ENCODE data around the gene AADAT.

AADAT gene

DNA sequence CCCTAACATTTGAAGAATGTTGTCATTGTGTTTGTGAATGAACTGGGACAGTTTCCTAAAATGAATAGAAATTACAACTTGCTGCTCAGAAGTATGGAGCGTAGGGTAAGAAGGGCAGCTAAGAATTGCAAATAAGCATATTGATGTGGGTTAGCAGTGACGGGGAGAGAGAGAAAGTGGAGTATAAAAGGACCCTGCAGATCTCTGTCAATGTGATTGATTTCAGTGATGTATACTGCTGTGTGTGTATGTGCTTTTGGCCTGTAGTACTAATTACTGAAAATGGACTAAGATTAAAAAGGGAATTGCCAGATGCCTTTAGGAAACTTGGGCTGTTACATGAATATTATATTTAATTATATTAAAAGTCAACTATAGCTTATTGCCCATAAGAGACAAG is 55.8 kb downstream of the AADAT start:
- DNase-seq (ENCODE audit: low read depth in 2 of 2): no peak

DNA sequence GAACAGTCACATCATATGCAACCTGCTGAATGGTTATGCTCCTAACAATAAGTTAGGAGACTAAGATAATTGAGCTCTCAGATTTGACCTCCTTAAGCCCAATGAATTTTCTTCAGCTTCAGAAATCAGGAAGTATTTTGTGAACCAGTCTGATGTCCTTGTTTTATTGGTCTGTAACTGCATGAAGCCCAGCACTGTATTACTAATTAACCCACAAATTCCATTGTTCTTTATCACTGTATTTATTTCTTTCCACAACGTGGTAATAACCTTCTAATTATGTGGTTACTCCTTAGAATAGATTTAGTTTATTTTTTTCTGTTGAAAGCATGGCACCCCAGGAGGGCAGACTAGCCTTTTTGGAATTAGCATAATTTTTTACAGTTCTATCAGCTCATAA is 59.6 kb downstream of the AADAT start:
- DNase-seq (ENCODE audit: low read depth in 2 of 2): no peak

DNA sequence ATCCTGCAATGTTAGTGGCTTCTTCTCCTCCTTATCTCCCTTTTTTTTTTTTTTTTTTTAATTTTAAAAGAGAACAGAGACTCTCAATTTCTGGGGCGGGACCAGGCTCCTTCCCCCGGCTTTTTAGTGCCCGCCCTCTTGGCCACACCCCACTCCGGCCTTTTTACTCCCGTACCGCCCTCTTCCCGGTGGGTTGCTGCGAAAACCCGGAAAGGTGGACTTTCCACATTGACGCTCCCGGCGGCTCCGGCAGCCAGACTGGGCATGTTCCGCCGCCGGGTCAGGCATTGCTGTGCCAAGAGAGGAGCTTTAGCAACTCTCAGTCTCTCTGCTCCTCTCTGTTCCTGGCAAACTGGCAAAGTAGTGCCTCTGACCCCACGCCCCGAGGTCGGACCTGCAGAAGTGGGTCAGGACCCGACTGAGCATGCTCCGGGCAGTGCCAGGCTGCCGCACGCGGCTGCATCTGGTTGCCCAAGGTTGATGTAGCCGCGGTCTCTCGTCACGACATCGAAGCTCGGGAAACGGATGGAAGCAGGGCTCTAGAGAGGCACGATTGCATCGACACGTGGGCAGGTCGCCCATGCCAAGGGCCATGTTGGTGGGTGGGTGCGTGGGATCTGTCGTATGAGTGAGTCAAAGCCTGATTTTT is 62.5 kb downstream of the AADAT start:
- DNase-seq (ENCODE audit: low read depth in 2 of 2): peak; percentile 73 to 75

DNA sequence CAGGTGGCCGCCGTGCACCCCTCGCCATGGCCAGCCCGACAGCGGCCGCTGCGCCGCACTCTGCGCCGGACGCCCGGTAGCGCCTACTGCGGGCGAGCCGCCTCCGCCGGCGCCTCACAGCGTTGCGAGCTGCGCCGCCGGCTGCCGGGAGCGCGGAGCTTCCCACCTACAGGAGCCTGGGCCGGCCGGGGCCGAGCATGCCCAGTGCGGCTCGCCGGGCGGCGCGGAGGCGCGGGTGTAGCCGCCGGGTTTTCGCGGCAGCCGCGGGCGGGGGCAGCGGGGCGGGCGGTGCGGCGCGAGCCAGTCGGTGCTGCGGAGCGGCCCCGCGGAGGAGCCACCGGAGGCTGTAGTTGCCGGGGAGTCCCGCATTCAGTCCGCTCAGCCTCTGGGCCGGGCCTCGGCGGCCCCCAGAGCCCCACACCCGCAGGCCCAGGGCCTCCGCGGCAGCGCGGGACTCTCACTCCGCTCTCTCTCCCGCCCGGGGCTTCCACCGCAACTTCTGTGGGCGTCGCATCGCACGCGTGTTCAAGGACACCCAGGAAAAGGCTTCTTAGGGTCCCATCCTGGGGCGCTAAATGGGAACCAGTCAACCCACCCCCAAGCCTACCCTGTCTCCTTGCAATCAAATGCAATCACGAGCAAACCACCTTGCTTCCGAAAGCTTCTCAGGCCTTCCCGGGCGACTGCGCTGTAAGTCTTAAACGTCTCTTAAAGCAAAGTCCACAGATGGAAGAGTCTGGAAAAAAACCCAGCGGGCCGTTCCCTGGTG is 63.3 kb downstream of the AADAT start, which contains the start of gene MFAP3L:
MFAP3L (minus strand) TSS at position 143 of the 769 bp plus-strand sequence. CDS start 20,518 bp downstream, outside the sequence.
- peak; percentile 59 for DNase-seq (ENCODE audit: low read depth in 2 of 2)

DNA sequence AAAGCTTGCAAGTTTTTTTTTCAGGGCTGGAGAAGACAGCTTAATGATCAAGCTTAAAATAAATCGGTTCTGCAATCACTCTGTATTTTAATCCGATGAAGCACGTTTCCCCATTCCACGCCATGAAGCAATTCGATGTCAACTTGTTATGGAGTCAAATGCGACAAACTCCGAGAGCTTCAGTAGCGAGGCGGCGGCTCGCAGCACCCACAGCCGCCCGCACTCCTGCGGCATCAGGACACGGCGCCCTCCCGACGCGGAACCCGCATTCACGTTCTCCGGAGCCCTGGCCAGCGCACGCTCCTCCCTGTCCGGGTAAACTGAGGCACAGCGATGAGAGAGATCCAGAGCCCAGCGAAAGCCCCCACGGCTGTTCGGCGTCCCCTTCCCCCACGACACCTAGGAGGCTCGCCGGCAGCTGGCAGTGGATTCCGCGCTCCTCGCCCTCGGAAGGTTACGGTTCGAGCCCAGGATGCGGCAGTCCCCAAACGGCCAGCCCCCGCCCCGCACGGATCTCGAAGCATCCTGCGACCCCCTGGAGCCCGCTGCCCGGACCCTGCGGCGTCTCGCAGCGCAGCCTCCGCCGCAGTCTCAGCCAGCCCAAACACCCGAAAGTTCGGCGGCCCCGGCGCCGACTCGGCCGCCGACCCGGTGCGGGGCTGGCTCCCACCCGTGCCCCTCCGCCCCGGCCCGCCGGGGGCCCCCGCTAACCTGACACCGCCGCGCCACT is 64.1 kb downstream of the AADAT start:
- DNase-seq (ENCODE audit: low read depth in 2 of 2): no peak

DNA sequence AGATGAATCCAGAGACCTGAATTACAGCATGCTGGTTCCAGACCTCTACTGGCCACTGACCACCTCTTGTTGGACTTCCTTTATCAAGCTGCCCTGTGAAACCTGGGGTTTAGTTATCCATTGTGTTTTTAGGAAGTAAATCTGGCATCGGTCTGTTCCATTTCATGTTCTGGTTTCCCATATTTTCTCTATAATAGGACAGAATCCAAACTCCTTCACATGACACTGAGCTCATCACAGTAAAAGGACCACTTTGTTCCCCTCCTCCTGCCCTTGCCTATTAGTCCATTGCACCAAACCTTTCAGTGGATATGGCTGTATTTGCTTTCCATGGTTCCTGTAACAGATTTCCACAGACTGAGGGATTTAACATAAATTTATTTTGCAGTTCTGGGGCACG is 67.5 kb downstream of the AADAT start:
- no peak for DNase-seq (ENCODE audit: low read depth in 2 of 2)

DNA sequence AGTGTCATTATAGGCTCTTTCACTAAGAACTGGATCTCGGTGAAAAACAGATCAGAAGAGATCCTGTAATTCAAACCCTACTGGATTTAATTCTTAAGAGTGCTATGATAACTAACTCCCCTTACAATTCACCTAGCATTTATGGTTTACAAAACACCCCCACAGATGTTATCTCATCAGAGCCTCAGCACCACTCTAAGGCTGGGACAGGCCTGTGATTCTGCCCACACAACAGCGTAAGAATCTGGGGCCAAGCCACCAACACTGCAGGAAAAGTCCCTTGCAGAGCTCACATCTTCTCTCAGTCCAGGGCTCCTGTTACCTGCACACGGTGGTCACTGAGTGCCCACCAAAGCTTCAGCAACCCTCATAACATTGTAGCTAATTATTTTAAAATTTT is 72.5 kb downstream of the AADAT start:
- no peak for DNase-seq (ENCODE audit: low read depth in 2 of 2)

DNA sequence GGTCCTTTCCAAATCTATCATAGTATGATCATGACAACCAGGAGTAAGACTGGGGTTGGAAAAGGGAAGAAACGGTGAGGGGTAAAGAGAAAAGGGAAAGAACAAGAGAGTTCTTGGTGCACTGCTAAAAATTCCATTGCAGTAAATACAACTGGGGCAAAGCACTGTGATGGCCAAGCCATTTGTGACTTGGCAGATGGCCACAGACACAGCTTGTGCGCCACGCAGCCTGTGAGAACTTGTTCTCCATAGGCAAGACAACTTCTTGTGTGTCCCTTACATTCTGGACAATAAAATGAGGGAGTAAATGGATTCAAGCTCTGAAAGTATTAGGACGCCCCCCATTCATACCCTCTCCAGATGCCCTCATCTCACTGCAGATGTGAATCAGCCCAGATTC is 74.5 kb downstream of the AADAT start:
- no peak for DNase-seq (ENCODE audit: low read depth in 2 of 2)

DNA sequence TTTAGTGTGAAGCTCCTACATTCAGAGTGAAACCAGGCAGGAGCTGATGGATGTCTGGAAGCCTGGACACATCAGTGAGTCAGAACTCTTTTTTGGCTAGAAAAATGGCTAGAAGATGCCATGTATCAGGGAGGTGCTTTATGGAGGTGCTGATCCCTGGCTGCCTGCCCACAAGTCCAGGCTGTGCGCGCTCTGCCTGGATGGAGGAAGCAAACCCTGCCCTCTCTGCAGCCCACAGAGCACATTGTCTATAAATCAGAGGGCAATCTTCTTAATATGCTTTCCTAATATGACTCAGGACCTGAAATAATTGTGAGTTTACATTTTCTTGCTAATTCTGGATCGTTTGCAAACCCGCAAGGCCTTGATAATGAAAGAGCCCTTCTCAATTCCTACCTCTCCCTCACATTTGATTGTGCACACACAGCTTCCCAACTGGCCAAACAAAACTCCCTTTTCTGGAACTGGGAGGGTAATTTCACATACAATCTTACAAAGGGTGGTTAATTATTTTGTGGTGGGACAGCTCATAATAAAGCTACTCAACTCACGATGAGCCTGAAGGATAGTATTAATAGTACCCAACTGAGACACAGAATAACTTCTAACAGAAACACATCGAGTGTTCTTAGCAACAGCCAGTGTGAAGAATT is 75.3 kb downstream of the AADAT start:
- DNase-seq (ENCODE audit: low read depth in 2 of 2): no peak

DNA sequence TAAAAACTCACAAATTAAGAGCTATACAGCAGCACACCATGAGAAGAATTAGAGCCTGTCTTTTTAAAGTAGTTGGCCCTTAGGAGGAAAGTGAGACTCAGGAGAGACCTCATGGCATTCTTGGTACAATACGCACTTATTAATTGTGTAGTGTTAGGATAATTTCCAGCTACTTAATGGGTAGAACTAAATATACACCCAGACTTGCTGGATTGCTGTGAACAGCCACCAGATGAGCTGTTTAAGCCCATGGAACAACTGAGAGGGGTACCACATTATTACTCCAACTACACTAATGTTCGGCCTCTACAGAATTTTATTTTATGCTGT is 77.2 kb downstream of the AADAT start:
- DNase-seq (ENCODE audit: low read depth in 2 of 2): no peak

DNA sequence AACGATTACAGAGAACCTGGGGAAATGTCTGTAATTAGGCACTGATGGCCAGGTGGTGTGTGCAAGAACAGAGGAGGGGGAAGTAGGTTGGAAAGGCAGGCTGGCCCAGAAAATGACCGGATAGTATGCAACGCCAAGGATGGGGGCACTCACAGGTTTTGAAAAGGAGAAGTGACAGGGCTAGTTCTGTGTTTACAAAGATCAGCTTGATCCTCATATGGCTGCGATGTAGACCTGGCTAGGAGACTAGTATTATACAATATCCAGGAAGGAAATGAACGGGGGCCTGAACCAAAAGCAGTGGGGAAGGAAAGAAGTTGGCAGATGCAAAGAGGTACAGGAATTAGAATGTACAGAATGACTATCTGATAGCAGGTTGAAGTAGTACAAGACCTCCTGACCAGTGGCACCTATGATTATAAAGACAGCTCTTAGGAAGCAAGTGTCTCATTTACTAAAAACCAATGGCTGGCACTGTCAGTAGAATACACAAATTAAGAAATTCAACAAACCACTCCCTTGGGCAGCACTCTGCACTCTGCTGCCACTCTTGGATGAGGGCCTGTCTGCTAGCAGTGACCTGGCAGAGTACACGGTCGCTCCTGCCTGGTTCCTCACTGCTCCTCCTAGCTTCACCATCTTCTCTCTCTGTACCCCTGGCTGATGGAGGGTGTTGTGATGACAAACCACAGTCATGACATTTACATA is 77.7 kb downstream of the AADAT start:
- DNase-seq (ENCODE audit: low read depth in 2 of 2): no peak
